GM12878 (cell line): ENCODE measurements around the gene MPRIP. TPM values are rescaled to one million over a fixed set of nuclear protein-coding genes. Genes with fewer than 3 reads are reported as not detected.

Source experiments
- ATAC-seq: fragments of 200-7000 bp; cut with Tn5 transposase; 3 replicates; pipeline ENCODE4 v1.9.1; 2020; ENCODE audit warnings: mild to moderate bottlenecking, moderate library complexity
- BruUV-seq: library from RNA; stranded (reverse); fragments of 400-500 nt; replicated peaks from 2 replicates; lab custom pipeline; 2021; lab: Mats Ljungman, UMichigan
- CTCF ChIA-PET: fragments of 300-600 bp; sonication (Branson Sonifier 250); formaldehyde crosslinking; extraction: SDS; loops from one replicate; lab custom pipeline; 2021; ENCODE audit warnings: inconsistent platforms; lab: Yijun Ruan, JAX
- POLR2A ChIA-PET: fragments of 350-600 bp; formaldehyde crosslinking; extraction: SDS; loops from one replicate; lab custom pipeline; 2021; ENCODE audit warnings: inconsistent platforms; lab: Charles Lee
- RAD21 ChIA-PET: fragments of 300-600 bp; sonication (Branson Sonifier 250); formaldehyde crosslinking; loops from one replicate; lab custom pipeline; 2023; ENCODE audit warnings: antibody characterized with exemption; ENCODE audit not compliant: unreplicated experiment; lab: Charles Lee
- SMC1A ChIA-PET: fragments of 300-600 bp; sonication (Branson Sonifier 250); formaldehyde crosslinking; loops from one replicate; lab custom pipeline; 2023; ENCODE audit not compliant: unreplicated experiment, uncharacterized antibody; lab: Charles Lee
- DNase-seq: peaks from one replicate; pipeline ENCODE4 v3.0.0-alpha.2; 2011; ENCODE audit warnings: low read depth, low spot score
- FAIRE-seq: peaks from 3 replicates; lab custom pipeline; 2011; peaks lifted over from hg19 to GRCh38; lab: Jason Lieb, UNC
- H2AFZ ChIP-seq: 2 replicates; pipeline ENCODE4 v1.6.0; 2011; ENCODE audit warnings: low read depth, low read length, control low read depth; ENCODE audit not compliant: control insufficient read depth
- H3K27ac ChIP-seq: 2 replicates; pipeline ENCODE4 v1.5.1; 2011; ENCODE audit warnings: control low read depth; ENCODE audit not compliant: control insufficient read depth, insufficient read depth
- H3K27me3 ChIP-seq, 2 experiments: replicated peaks in 1 of 2; 2 replicates each; pipeline versions ENCODE4 v1.6.0 to v1.6.1; 2011; ENCODE audit warnings: low read length in 1 of 2; ENCODE audit not compliant: control insufficient read depth in 2 of 2, insufficient read depth in 2 of 2
- H3K36me3 ChIP-seq, 2 experiments: 2 replicates each; pipeline ENCODE4 v1.5.1; 2011; ENCODE audit warnings: low read length in 1 of 2; ENCODE audit not compliant: control insufficient read depth in 2 of 2, insufficient read depth in 2 of 2
- H3K4me1 ChIP-seq: 2 replicates; pipeline ENCODE4 v1.6.1; 2011; ENCODE audit warnings: mild to moderate bottlenecking, low read length, moderate library complexity, mixed read lengths; ENCODE audit not compliant: control insufficient read depth, insufficient read depth
- H3K4me2 ChIP-seq: 2 replicates; pipeline ENCODE4 v1.6.0; 2011; ENCODE audit warnings: control low read depth; ENCODE audit not compliant: control insufficient read depth, insufficient read depth
- H3K4me3 ChIP-seq: fragments of 200-600 bp; sonication (generic); 2 replicates; pipeline ENCODE4 v1.5.1; 2016
- H3K79me2 ChIP-seq: 2 replicates; pipeline ENCODE4 v1.6.0; 2011; ENCODE audit warnings: low read length; ENCODE audit not compliant: control insufficient read depth, insufficient read depth
- H3K9ac ChIP-seq: 2 replicates; pipeline ENCODE4 v1.8.0; 2011; ENCODE audit warnings: low read length, control low read depth, mixed read lengths; ENCODE audit not compliant: control insufficient read depth, insufficient read depth
- H3K9me3 ChIP-seq: replicated peaks from 3 replicates; pipeline ENCODE4 v1.5.1; 2011; ENCODE audit warnings: mild to moderate bottlenecking, low read length; ENCODE audit not compliant: control insufficient read depth, insufficient read depth
- H4K20me1 ChIP-seq: 2 replicates; pipeline ENCODE4 v1.6.0; 2011; ENCODE audit not compliant: control insufficient read depth, insufficient read depth
- ATF2 ChIP-seq: IDR thresholded peaks from 2 replicates; pipeline ENCODE4 v1.6.1; 2012; ENCODE audit warnings: low read length, inconsistent platforms
- BMI1 ChIP-seq: fragments of 450-650 bp; IDR thresholded peaks from 2 replicates; pipeline ENCODE4 v1.6.1; 2016; ENCODE audit warnings: mild to moderate bottlenecking, moderate library complexity, borderline replicate concordance
- FOS ChIP-seq: IDR thresholded peaks from 3 replicates; pipeline ENCODE4 v1.6.1; 2011; ENCODE audit warnings: borderline replicate concordance; ENCODE audit not compliant: insufficient read length; ENCODE audit errors: extremely low read depth
- FOXK2 ChIP-seq: fragments of 450-650 bp; IDR thresholded peaks from 2 replicates; pipeline ENCODE4 v1.6.1; 2017; ENCODE audit warnings: mild to moderate bottlenecking, moderate library complexity
- GABPA ChIP-seq: IDR thresholded peaks from 2 replicates; pipeline ENCODE4 v1.6.1; 2014; ENCODE audit warnings: antibody characterized with exemption, low read depth, mild to moderate bottlenecking, inconsistent platforms
- HDAC6 ChIP-seq: fragments of 200-600 bp; sonication (generic); IDR thresholded peaks from one replicate; pipeline ENCODE4 v1.8.0; 2017; ENCODE audit warnings: antibody characterized with exemption; ENCODE audit not compliant: unreplicated experiment
- RUNX3 ChIP-seq: IDR thresholded peaks from 2 replicates; pipeline ENCODE4 v1.6.1; 2012; ENCODE audit warnings: low read length, inconsistent platforms
- TBL1XR1 ChIP-seq: IDR thresholded peaks from 2 replicates; pipeline ENCODE4 v1.6.1; 2012; ENCODE audit warnings: low read depth, low read length, improper control_type of control experiment
- TCF12 ChIP-seq: IDR thresholded peaks from 2 replicates; pipeline ENCODE4 v1.6.1; 2011; ENCODE audit warnings: low read depth, mild to moderate bottlenecking, low read length
- ZNF592 ChIP-seq: fragments of 450-650 bp; IDR thresholded peaks from 2 replicates; pipeline ENCODE4 v1.6.1; 2017; ENCODE audit warnings: mild to moderate bottlenecking, moderate library complexity
- WGBS: methylation state at CpG from one replicate; pipeline ENCODE4 v1.1.6; 2016; ENCODE audit warnings: low lambda C conversion rate; ENCODE audit not compliant: insufficient replicate concordance, insufficient coverage; ENCODE audit errors: missing lambda C conversion rate; 5-methylcytosine and 5-hydroxymethylcytosine counted together
- in situ Hi-C: fragments of 300-500 bp; cut with MboI; formaldehyde crosslinking; loops from 9 replicates; pipeline ENCODE4 v1.14.3; 2018; ENCODE audit warnings: mixed read lengths
- intact Hi-C: fragments of 100-400 bp; cut with micrococcal nuclease; formaldehyde crosslinking; loops from one replicate; pipeline ENCODE4 v1.14.2; 2022; ENCODE audit not compliant: unreplicated experiment
- polyA plus RNA-seq, 11 experiments: library from polyadenylated mRNA; depleted of rRNA in 4 of 11; unstranded in 6 of 11; stranded (reverse) in 5 of 11; fragments of >200 nt; fragmentation: Nextera tagmentation in 4 of 11; fragmentation: Illumina TruSeq in 1 of 11; extraction: Ambion mirVana in 4 of 11; extraction: Trizol in 1 of 11; gene quantifications; 1 replicate in 1 of 11; 2 replicates in 10 of 11; pipeline versions ENCODE4 v1.2.1 to v1.2.3, GENCODE V29; 2011 to 2016; ENCODE audit warnings: inconsistent platforms in 2 of 11, missing spikeins in 2 of 11, low read depth in 1 of 11
- total RNA-seq, 4 experiments: library from RNA; depleted of rRNA in 3 of 4; stranded (reverse); fragments of >200 nt in 3 of 4; fragmentation: Illumina TruSeq in 1 of 4; extraction: Trizol in 1 of 4; gene quantifications; 2 replicates each; pipeline versions ENCODE4 v1.2.1 to v1.2.3, GENCODE V29; 2013 to 2021
- TF ChIP-seq, protein P1 (sequence below): fragments of 450-650 bp; IDR thresholded peaks from 2 replicates; pipeline ENCODE4 v1.6.1; 2017; ENCODE audit warnings: antibody characterized with exemption, mild to moderate bottlenecking, moderate library complexity
- TF ChIP-seq, protein P2 (sequence below): fragments of 150-350 bp; IDR thresholded peaks from 2 replicates; pipeline ENCODE4 v1.6.1; 2014; ENCODE audit warnings: mild to moderate bottlenecking, low read depth, low read length

Gene MPRIP
- total and polyA plus RNA-seq, 10 of the 15 experiments (the other 5 are each of a cell fraction or from before 2014, with no cell fraction given): 16.5 to 168 (median 71.7) TPM

GRCh38 chr17:17116406-17116805, 74.1 kb downstream of the MPRIP start:
- ChIA-PET RAD21 (no interaction called here), SMC1A (no interaction called here), CTCF (no interaction called here), POLR2A (no interaction called here)
- TF ChIP-seq TCF12 (no peak), ATF2 (no peak), GABPA (no peak), BMI1 (no peak), HDAC6 (no peak), ZNF592 (no peak), FOXK2 (no peak), RUNX3 (no peak), TBL1XR1 (no peak), FOS (no peak)
- TF ChIP-seq, protein P1, sequence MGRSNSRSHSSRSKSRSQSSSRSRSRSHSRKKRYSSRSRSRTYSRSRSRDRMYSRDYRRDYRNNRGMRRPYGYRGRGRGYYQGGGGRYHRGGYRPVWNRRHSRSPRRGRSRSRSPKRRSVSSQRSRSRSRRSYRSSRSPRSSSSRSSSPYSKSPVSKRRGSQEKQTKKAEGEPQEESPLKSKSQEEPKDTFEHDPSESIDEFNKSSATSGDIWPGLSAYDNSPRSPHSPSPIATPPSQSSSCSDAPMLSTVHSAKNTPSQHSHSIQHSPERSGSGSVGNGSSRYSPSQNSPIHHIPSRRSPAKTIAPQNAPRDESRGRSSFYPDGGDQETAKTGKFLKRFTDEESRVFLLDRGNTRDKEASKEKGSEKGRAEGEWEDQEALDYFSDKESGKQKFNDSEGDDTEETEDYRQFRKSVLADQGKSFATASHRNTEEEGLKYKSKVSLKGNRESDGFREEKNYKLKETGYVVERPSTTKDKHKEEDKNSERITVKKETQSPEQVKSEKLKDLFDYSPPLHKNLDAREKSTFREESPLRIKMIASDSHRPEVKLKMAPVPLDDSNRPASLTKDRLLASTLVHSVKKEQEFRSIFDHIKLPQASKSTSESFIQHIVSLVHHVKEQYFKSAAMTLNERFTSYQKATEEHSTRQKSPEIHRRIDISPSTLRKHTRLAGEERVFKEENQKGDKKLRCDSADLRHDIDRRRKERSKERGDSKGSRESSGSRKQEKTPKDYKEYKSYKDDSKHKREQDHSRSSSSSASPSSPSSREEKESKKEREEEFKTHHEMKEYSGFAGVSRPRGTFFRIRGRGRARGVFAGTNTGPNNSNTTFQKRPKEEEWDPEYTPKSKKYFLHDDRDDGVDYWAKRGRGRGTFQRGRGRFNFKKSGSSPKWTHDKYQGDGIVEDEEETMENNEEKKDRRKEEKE: no peak
- TF ChIP-seq, protein P2, sequence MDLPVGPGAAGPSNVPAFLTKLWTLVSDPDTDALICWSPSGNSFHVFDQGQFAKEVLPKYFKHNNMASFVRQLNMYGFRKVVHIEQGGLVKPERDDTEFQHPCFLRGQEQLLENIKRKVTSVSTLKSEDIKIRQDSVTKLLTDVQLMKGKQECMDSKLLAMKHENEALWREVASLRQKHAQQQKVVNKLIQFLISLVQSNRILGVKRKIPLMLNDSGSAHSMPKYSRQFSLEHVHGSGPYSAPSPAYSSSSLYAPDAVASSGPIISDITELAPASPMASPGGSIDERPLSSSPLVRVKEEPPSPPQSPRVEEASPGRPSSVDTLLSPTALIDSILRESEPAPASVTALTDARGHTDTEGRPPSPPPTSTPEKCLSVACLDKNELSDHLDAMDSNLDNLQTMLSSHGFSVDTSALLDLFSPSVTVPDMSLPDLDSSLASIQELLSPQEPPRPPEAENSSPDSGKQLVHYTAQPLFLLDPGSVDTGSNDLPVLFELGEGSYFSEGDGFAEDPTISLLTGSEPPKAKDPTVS: no peak
- intact Hi-C loops (no loop called here), in situ Hi-C loops (no loop called here)
- Histone ChIP-seq H3K4me2 (no peak overlapping the region), H3K27me3 (no peaks in the 10 kb centered on the region), H3K9ac (no peak overlapping the region), H3K4me3 (no peak overlapping the region), H4K20me1 (peaks cover 4% of the 10 kb centered on the region; the same call in 1 of the 2 replicates), H3K4me1 (peaks cover 31% of the 10 kb centered on the region), H3K9me3 (no peaks in the 10 kb centered on the region; the same call in 2 of the 3 replicates), H3K27ac (no peak overlapping the region), H2AFZ (no peak overlapping the region), H3K79me2 (peaks cover 38% of the 10 kb centered on the region), H3K36me3 (peaks cover 0 to 4% of the 10 kb centered on the region in 2 experiments; a peak in 2 of 4 replicates)
- DNase-seq (no peak), FAIRE-seq (no peak), ATAC-seq (no peak)
- BruUV-seq: no TSS peak
- WGBS: 61% methylated on average over 4 of the region's 4 CpGs
